ENCODE measurements around the gene GRK5. TPM values are rescaled to one million over a fixed set of nuclear protein-coding genes. Genes with fewer than 3 reads are reported as not detected.

The GRK5 gene
- total RNA-seq, 1 experiment from 2014 or later: 4.8 TPM

DNA sequence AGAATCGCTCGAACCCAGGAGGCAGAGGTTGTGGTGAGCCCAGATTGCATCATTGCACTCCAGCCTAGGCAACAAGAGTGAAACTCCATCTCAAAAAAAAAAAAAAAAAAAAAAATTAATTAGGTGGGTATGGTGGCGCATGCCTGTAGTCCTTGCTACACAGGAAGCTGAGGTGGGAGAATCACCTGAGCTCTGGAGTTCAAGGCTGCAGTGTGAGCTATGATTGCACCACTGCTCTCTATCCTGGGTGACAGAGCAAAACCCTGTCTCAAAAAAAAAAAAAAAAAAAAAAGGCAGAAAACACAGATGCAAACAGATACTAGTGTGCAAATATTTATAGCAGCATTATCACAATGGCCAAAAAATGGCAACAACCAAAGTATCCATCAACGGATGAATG, 200.7 kb downstream of the GRK5 start:
- ChIA-PET CTCF (interaction anchor here (0.6 kb wide), 1 partner anchor 115 kb away, joined by 3 read pairs; no protein-coding TSS in a partner anchor), POLR2A (ENCODE audit: unreplicated experiment) (no interaction called here)
- Histone ChIP-seq H3K4me1 (replicated peaks; ENCODE audit: insufficient read depth) (no peaks in the 10 kb centered on the region), H3K9me2 (ENCODE audit: insufficient read depth) (no peaks in the 10 kb centered on the region), H3K79me2 (ENCODE audit: low read depth) (no peaks in the 10 kb centered on the region), H3K4me2 (no peak overlapping the region), H3K27ac (no peak overlapping the region), H2AFZ (no peak overlapping the region), H4K20me1 (ENCODE audit: insufficient read depth) (no peaks in the 10 kb centered on the region), H3K36me3 (ENCODE audit: low read depth) (no peaks in the 10 kb centered on the region), H3K9me3 (ENCODE audit: insufficient read depth, low read depth) (no peaks in the 10 kb centered on the region), H3K4me3 (no peak overlapping the region), H3K27me3 (ENCODE audit: insufficient read depth, low read depth) (no peaks in the 10 kb centered on the region), H3F3A (ENCODE audit: insufficient read depth, low read depth) (no peaks in the 10 kb centered on the region)
- no peak for DNase-seq
- intact Hi-C loops (cut with micrococcal nuclease; ENCODE audit: unreplicated experiment): no loop called here
- TF ChIP-seq CTCF (conservative IDR thresholded peaks at IDR 0.05): no peak
- no peak for TF ChIP-seq EZH2 (IDR thresholded peaks at IDR 0.05; ENCODE audit: low read depth)
- no TSS peak for BruUV-seq (replicated peaks)

DNA sequence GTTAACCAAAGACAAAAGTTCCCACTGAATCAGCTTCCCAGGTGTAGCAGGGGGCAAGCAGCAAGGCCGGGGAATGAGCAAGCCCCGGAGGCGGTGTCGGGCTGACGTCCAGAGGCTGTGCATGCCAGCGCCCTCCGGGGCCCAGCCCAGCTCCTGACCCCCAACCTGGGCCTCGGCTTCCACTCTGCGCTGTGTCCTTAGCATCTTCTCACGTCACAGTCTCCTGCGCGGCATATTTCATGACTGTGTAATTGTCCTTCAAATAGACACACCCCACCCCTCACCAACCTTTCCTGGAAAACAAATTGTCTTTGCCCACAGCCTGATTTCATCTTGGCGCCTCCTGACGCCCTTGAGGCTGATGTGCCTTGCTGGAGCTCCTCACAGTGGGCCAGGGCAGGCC, 201.6 kb downstream of the GRK5 start:
- TF ChIP-seq CTCF (conservative IDR thresholded peaks at IDR 0.05) (no peak), EZH2 (IDR thresholded peaks at IDR 0.05; ENCODE audit: low read depth) (no peak)
- Histone ChIP-seq H3K27ac (no peak overlapping the region), H4K20me1 (ENCODE audit: insufficient read depth) (no peaks in the 10 kb centered on the region), H3K4me1 (replicated peaks; ENCODE audit: insufficient read depth) (no peaks in the 10 kb centered on the region), H3F3A (ENCODE audit: insufficient read depth, low read depth) (no peaks in the 10 kb centered on the region), H3K79me2 (ENCODE audit: low read depth) (no peaks in the 10 kb centered on the region), H3K9me2 (ENCODE audit: insufficient read depth) (no peaks in the 10 kb centered on the region), H3K27me3 (ENCODE audit: insufficient read depth, low read depth) (no peaks in the 10 kb centered on the region), H3K36me3 (ENCODE audit: low read depth) (no peaks in the 10 kb centered on the region), H3K4me2 (no peak overlapping the region), H3K4me3 (no peak overlapping the region), H3K9me3 (ENCODE audit: insufficient read depth, low read depth) (no peaks in the 10 kb centered on the region), H2AFZ (no peak overlapping the region)
- CTCF ChIA-PET: no interaction called here
- no TSS peak for BruUV-seq (replicated peaks)
- no peak for DNase-seq
- POLR2A ChIA-PET (ENCODE audit: unreplicated experiment): no interaction called here
- intact Hi-C loops (cut with micrococcal nuclease; ENCODE audit: unreplicated experiment): no loop called here

DNA sequence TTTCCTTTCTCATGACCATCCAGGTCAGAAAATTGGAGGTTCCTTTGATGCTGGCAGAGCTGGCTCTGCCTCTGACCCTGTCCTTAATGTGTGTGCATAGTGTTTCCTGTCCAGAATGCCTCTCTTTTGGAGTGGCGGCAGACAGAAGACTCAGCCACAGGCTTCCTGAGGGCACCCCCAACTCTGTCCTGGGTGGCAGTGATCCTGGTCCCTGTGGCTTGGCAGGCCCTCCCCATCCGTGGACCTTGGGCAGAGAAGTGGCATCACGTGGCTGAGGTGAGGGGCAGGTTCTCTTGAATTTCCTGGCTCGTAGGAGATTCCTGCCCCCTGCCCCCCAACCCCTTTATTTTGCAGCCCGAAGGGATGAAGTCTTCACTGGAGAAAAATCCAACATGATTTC, 202.0 kb downstream of the GRK5 start:
- no peaks in the 10 kb centered on the region for H3K36me3 ChIP-seq (ENCODE audit: low read depth)
- ChIA-PET CTCF (no interaction called here), POLR2A (ENCODE audit: unreplicated experiment) (no interaction called here)
- no peak for DNase-seq
- no peak for TF ChIP-seq CTCF (conservative IDR thresholded peaks at IDR 0.05)
- no peak for TF ChIP-seq EZH2 (IDR thresholded peaks at IDR 0.05; ENCODE audit: low read depth)
- no peaks in the 10 kb centered on the region for H4K20me1 ChIP-seq (ENCODE audit: insufficient read depth)
- H3K27ac ChIP-seq: no peak overlapping the region
- no peak overlapping the region for H3K4me2 ChIP-seq
- no peaks in the 10 kb centered on the region for H3K9me3 ChIP-seq (ENCODE audit: insufficient read depth, low read depth)
- no peak overlapping the region for H3K4me3 ChIP-seq
- H3K4me1 ChIP-seq (replicated peaks; ENCODE audit: insufficient read depth): no peaks in the 10 kb centered on the region
- H2AFZ ChIP-seq: no peak overlapping the region
- BruUV-seq (replicated peaks): no TSS peak
- no peaks in the 10 kb centered on the region for H3F3A ChIP-seq (ENCODE audit: insufficient read depth, low read depth)
- H3K9me2 ChIP-seq (ENCODE audit: insufficient read depth): no peaks in the 10 kb centered on the region
- intact Hi-C loops (cut with micrococcal nuclease; ENCODE audit: unreplicated experiment): no loop called here
- H3K79me2 ChIP-seq (ENCODE audit: low read depth): no peaks in the 10 kb centered on the region
- H3K27me3 ChIP-seq (ENCODE audit: insufficient read depth, low read depth): no peaks in the 10 kb centered on the region

Measured in PC-9 (cell line).